ENCODE results near the gene TMEM259.

The TMEM259 gene

GRCh38 chr19:1026783-1027649, 6.1 kb upstream of the TMEM259 start:
- no peak for TF ChIP-seq EGR1 (IDR thresholded peaks at IDR 0.05)
- TF ChIP-seq TEAD4 (IDR thresholded peaks at IDR 0.05), result 0 out of 2 replicates have a peak, but pooled peaks have one; percentile 24
- 0 out of 2 replicates have a peak, but pooled peaks have one; percentile 19 for TF ChIP-seq MAX (IDR thresholded peaks at IDR 0.05)
- TF ChIP-seq ZBTB7A (IDR thresholded peaks at IDR 0.05; ENCODE audit: low read depth), result peak; percentile 37

GRCh38 chr19:1025960-1026782, 5.2 kb upstream of the TMEM259 start, which contains the start of gene CNN2:
Gene CNN2, plus strand, starts transcription at chr19:1026608. Its CDS starts 54 bp downstream, at chr19:1026662.
- TF ChIP-seq TCF12 (IDR thresholded peaks at IDR 0.05; ENCODE audit: low read depth) (peak; percentile 13; the same call in 1 of the 2 replicates), USF1 (IDR thresholded peaks at IDR 0.05) (no peak), REST (IDR thresholded peaks at IDR 0.05; ENCODE audit: low read depth) (no peak), CREB1 (IDR thresholded peaks at IDR 0.05; ENCODE audit: low read depth) (0 out of 2 replicates have a peak, but pooled peaks have one; percentile 30), YY1 (IDR thresholded peaks at IDR 0.05; ENCODE audit: low read depth) (no peak), RAD21 (IDR thresholded peaks at IDR 0.05; ENCODE audit: low read depth) (no peak), TAF1 (IDR thresholded peaks at IDR 0.05; ENCODE audit: low read depth) (peak; percentile 62; the same call in 1 of the 2 replicates), EP300 (IDR thresholded peaks at IDR 0.05; ENCODE audit: borderline replicate concordance) (no peak; the same call in 1 of the 2 replicates), ZBTB7A (IDR thresholded peaks at IDR 0.05; ENCODE audit: low read depth) (peak; percentile 99), MAX (IDR thresholded peaks at IDR 0.05) (peak; percentile 38; the same call in 1 of the 2 replicates), FOXM1 (IDR thresholded peaks at IDR 0.05; ENCODE audit: borderline replicate concordance, low read depth) (no peak), CEBPB (IDR thresholded peaks at IDR 0.05) (no peak), NFIC (IDR thresholded peaks at IDR 0.05) (no peak), TEAD4 (IDR thresholded peaks at IDR 0.05) (peak; percentile 34; the same call in 1 of the 2 replicates), EGR1 (IDR thresholded peaks at IDR 0.05) (peak; percentile 33; the same call in 1 of the 2 replicates)

- TF ChIP-seq USF1 (IDR thresholded peaks at IDR 0.05) (0 out of 2 replicates have a peak, but pooled peaks have one; percentile 13), MAX (IDR thresholded peaks at IDR 0.05) (peak; percentile 52; the same call in 1 of the 2 replicates), EP300 (IDR thresholded peaks at IDR 0.05; ENCODE audit: borderline replicate concordance) (no peak)
Measured at GRCh38 chr19:1019980-1020867, 699 bp downstream of the TMEM259 start.

GRCh38 chr19:1019616-1019961, 1.3 kb downstream of the TMEM259 start:
- no peak for TF ChIP-seq RAD21 (IDR thresholded peaks at IDR 0.05; ENCODE audit: low read depth)
- no peak for TF ChIP-seq REST (IDR thresholded peaks at IDR 0.05; ENCODE audit: low read depth)
- TF ChIP-seq ZBTB7A (IDR thresholded peaks at IDR 0.05; ENCODE audit: low read depth), result no peak

Measured in Ishikawa (cell line).